Measurements from ENCODE around the gene NKIRAS2.

The NKIRAS2 gene

GRCh38 chr17:42052346-42052877 lies 32.5 kb downstream of the NKIRAS2 start:
- H3K23ac ChIP-seq (ENCODE audit: low read length): no peak overlapping the region
- no peak overlapping the region for H4K91ac ChIP-seq (ENCODE audit: low read depth, low read length)
- no peak overlapping the region for H3K14ac ChIP-seq (ENCODE audit: low read length)
- no peak for DNase-seq
- H3K79me1 ChIP-seq (ENCODE audit: low read length): no peaks in the 10 kb centered on the region
- no peak overlapping the region for H3K9ac ChIP-seq (ENCODE audit: low read length)
- no peaks in the 10 kb centered on the region for H3K36me3 ChIP-seq (ENCODE audit: control insufficient read depth in 1 of 2, insufficient read depth in 2 of 2, low read length in 2 of 2)
- peaks cover 1% of the 10 kb centered on the region for H3K79me2 ChIP-seq (ENCODE audit: control insufficient read depth, insufficient read depth, low read length, poor library complexity)
- H4K12ac ChIP-seq (ENCODE audit: low read depth, low read length): no peak overlapping the region
- no peak overlapping the region for H3K4me3 ChIP-seq (ENCODE audit: low read depth, low read length)
- no peak overlapping the region for H4K8ac ChIP-seq (ENCODE audit: low read depth, low read length)
- no CpG with 5 or more reads among the region's 6 CpGs for WGBS (ENCODE audit: extremely low coverage, insufficient coverage, insufficient read length)
- H3K27ac ChIP-seq (ENCODE audit: low read depth, low read length): no peak overlapping the region
- H2AK5ac ChIP-seq (ENCODE audit: low read length): no peak overlapping the region
- no peak overlapping the region for H3K4me2 ChIP-seq (ENCODE audit: low read length)
- H3K4ac ChIP-seq (ENCODE audit: low read depth, low read length): no peak overlapping the region
- no peak overlapping the region for H2BK5ac ChIP-seq (ENCODE audit: low read depth, low read length, poor library complexity)
- H3K4me1 ChIP-seq (ENCODE audit: control insufficient read depth in 1 of 2, insufficient read depth in 2 of 2, low read length in 2 of 2): peaks cover 3 to 6% of the 10 kb centered on the region in 2 experiments
- no peak overlapping the region for H2BK12ac ChIP-seq (ENCODE audit: low read length)
- H2AFZ ChIP-seq (ENCODE audit: insufficient read depth, low read length, poor library complexity): no peak overlapping the region
- no peak overlapping the region for H2BK120ac ChIP-seq (ENCODE audit: insufficient read depth, low read length, poor library complexity)
- no peaks in the 10 kb centered on the region for H3K27me3 ChIP-seq (ENCODE audit: insufficient read depth, low read length)
- no peaks in the 10 kb centered on the region for H3K9me3 ChIP-seq (ENCODE audit: insufficient read depth, low read depth, low read length)
- H3K18ac ChIP-seq (ENCODE audit: low read length): no peak overlapping the region

GRCh38 chr17:42053731-42054500 lies 34.0 kb downstream of the NKIRAS2 start:
- Histone ChIP-seq H3K4ac (ENCODE audit: low read depth, low read length) (no peak overlapping the region), H2BK12ac (ENCODE audit: low read length) (no peak overlapping the region), H3K27me3 (ENCODE audit: insufficient read depth, low read length) (no peaks in the 10 kb centered on the region), H3K4me2 (ENCODE audit: low read length) (no peak overlapping the region), H3K79me2 (ENCODE audit: control insufficient read depth, insufficient read depth, low read length, poor library complexity) (peaks cover 1% of the 10 kb centered on the region), H3K36me3 (ENCODE audit: control insufficient read depth in 1 of 2, insufficient read depth in 2 of 2, low read length in 2 of 2) (no peaks in the 10 kb centered on the region), H3K27ac (ENCODE audit: low read depth, low read length) (no peak overlapping the region), H2BK120ac (ENCODE audit: insufficient read depth, low read length, poor library complexity) (no peak overlapping the region), H4K8ac (ENCODE audit: low read depth, low read length) (no peak overlapping the region), H2BK5ac (ENCODE audit: low read depth, low read length, poor library complexity) (no peak overlapping the region), H3K4me1 (ENCODE audit: control insufficient read depth in 1 of 2, insufficient read depth in 2 of 2, low read length in 2 of 2) (peaks cover 3 to 6% of the 10 kb centered on the region in 2 experiments), H3K14ac (ENCODE audit: low read length) (no peak overlapping the region), H3K9me3 (ENCODE audit: insufficient read depth, low read depth, low read length) (peaks cover under 1% of the 10 kb centered on the region), H2AK5ac (ENCODE audit: low read length) (no peak overlapping the region), H3K9ac (ENCODE audit: low read length) (no peak overlapping the region), H3K79me1 (ENCODE audit: low read length) (no peaks in the 10 kb centered on the region), H3K23ac (ENCODE audit: low read length) (no peak overlapping the region), H3K18ac (ENCODE audit: low read length) (no peak overlapping the region), H2AFZ (ENCODE audit: insufficient read depth, low read length, poor library complexity) (no peak overlapping the region), H4K91ac (ENCODE audit: low read depth, low read length) (no peak overlapping the region), H4K12ac (ENCODE audit: low read depth, low read length) (no peak overlapping the region), H3K4me3 (ENCODE audit: low read depth, low read length) (no peak overlapping the region)
- no CpG with 5 or more reads among the region's 12 CpGs for WGBS (ENCODE audit: extremely low coverage, insufficient coverage, insufficient read length)
- DNase-seq: no peak

- Histone ChIP-seq H2BK120ac (ENCODE audit: insufficient read depth, low read length, poor library complexity) (no peak overlapping the region), H3K79me2 (ENCODE audit: control insufficient read depth, insufficient read depth, low read length, poor library complexity) (peaks cover 1% of the 10 kb centered on the region), H3K4me3 (ENCODE audit: low read depth, low read length) (no peak overlapping the region), H3K14ac (ENCODE audit: low read length) (no peak overlapping the region), H3K9ac (ENCODE audit: low read length) (no peak overlapping the region), H4K91ac (ENCODE audit: low read depth, low read length) (no peak overlapping the region), H2BK12ac (ENCODE audit: low read length) (no peak overlapping the region), H3K4ac (ENCODE audit: low read depth, low read length) (no peak overlapping the region), H3K18ac (ENCODE audit: low read length) (no peak overlapping the region), H3K27ac (ENCODE audit: low read depth, low read length) (no peak overlapping the region), H4K12ac (ENCODE audit: low read depth, low read length) (no peak overlapping the region), H3K4me1 (ENCODE audit: control insufficient read depth in 1 of 2, insufficient read depth in 2 of 2, low read length in 2 of 2) (peaks cover under 1 to 2% of the 10 kb centered on the region in 2 experiments), H3K36me3 (ENCODE audit: control insufficient read depth in 1 of 2, insufficient read depth in 2 of 2, low read length in 2 of 2) (no peaks in the 10 kb centered on the region), H3K23ac (ENCODE audit: low read length) (no peak overlapping the region), H2BK5ac (ENCODE audit: low read depth, low read length, poor library complexity) (no peak overlapping the region), H4K8ac (ENCODE audit: low read depth, low read length) (no peak overlapping the region), H3K79me1 (ENCODE audit: low read length) (no peaks in the 10 kb centered on the region), H3K27me3 (ENCODE audit: insufficient read depth, low read length) (no peaks in the 10 kb centered on the region), H2AK5ac (ENCODE audit: low read length) (no peak overlapping the region), H3K4me2 (ENCODE audit: low read length) (no peak overlapping the region), H2AFZ (ENCODE audit: insufficient read depth, low read length, poor library complexity) (no peak overlapping the region), H3K9me3 (ENCODE audit: insufficient read depth, low read depth, low read length) (peaks cover 4% of the 10 kb centered on the region)
- WGBS (ENCODE audit: extremely low coverage, insufficient coverage, insufficient read length): no CpG with 5 or more reads among the region's 3 CpGs
- DNase-seq: no peak
Observed at GRCh38 chr17:42055027-42055426, 35.1 kb downstream of the NKIRAS2 start.

GRCh38 chr17:42055496-42055895 lies 35.6 kb downstream of the NKIRAS2 start:
- Histone ChIP-seq H4K8ac (ENCODE audit: low read depth, low read length) (no peak overlapping the region), H3K36me3 (ENCODE audit: control insufficient read depth in 1 of 2, insufficient read depth in 2 of 2, low read length in 2 of 2) (no peaks in the 10 kb centered on the region), H3K9me3 (ENCODE audit: insufficient read depth, low read depth, low read length) (peaks cover 5% of the 10 kb centered on the region), H2BK120ac (ENCODE audit: insufficient read depth, low read length, poor library complexity) (no peak overlapping the region), H3K4me1 (ENCODE audit: control insufficient read depth in 1 of 2, insufficient read depth in 2 of 2, low read length in 2 of 2) (no peaks in the 10 kb centered on the region), H3K18ac (ENCODE audit: low read length) (no peak overlapping the region), H2AK5ac (ENCODE audit: low read length) (no peak overlapping the region), H3K27ac (ENCODE audit: low read depth, low read length) (no peak overlapping the region), H3K4me2 (ENCODE audit: low read length) (no peak overlapping the region), H4K91ac (ENCODE audit: low read depth, low read length) (no peak overlapping the region), H2AFZ (ENCODE audit: insufficient read depth, low read length, poor library complexity) (no peak overlapping the region), H2BK12ac (ENCODE audit: low read length) (no peak overlapping the region), H4K12ac (ENCODE audit: low read depth, low read length) (no peak overlapping the region), H3K79me1 (ENCODE audit: low read length) (no peaks in the 10 kb centered on the region), H3K4me3 (ENCODE audit: low read depth, low read length) (no peak overlapping the region), H3K79me2 (ENCODE audit: control insufficient read depth, insufficient read depth, low read length, poor library complexity) (no peaks in the 10 kb centered on the region), H3K9ac (ENCODE audit: low read length) (no peak overlapping the region), H2BK5ac (ENCODE audit: low read depth, low read length, poor library complexity) (no peak overlapping the region), H3K23ac (ENCODE audit: low read length) (no peak overlapping the region), H3K4ac (ENCODE audit: low read depth, low read length) (no peak overlapping the region), H3K27me3 (ENCODE audit: insufficient read depth, low read length) (no peaks in the 10 kb centered on the region), H3K14ac (ENCODE audit: low read length) (no peak overlapping the region)
- no CpG with 5 or more reads among the region's 6 CpGs for WGBS (ENCODE audit: extremely low coverage, insufficient coverage, insufficient read length)
- DNase-seq: no peak
